Ovary (tissue), 9 donors: ENCODE measurements around the gene PSMD10. TPM values are rescaled to one million over a fixed set of nuclear protein-coding genes. Genes with fewer than 3 reads are reported as not detected.

Experiments used
- DNase-seq, 5 donors: peaks; one replicate each; pipeline ENCODE4 v3.0.0-alpha.2; 2019 to 2020
- H3K27ac ChIP-seq, 2 donors: fragments of 200-600 bp; one replicate each; pipeline versions ENCODE4 v1.5.1 to v1.8.0; 2019 to 2022
- H3K27me3 ChIP-seq: fragments of 200-600 bp; one replicate; pipeline ENCODE4 v1.8.0; 2022
- H3K36me3 ChIP-seq: fragments of 200-600 bp; sonication (generic); one replicate; pipeline ENCODE4 v1.5.1; 2019
- H3K4me1 ChIP-seq: one replicate; pipeline ENCODE4 v1.8.1; 2013; ENCODE audit warnings: mild to moderate bottlenecking, moderate library complexity; ENCODE audit not compliant: insufficient read depth
- H3K4me3 ChIP-seq: fragments of 200-600 bp; sonication (generic); one replicate; pipeline ENCODE4 v1.5.1; 2017
- H3K9me3 ChIP-seq, 2 donors: fragments of 200-600 bp in 1 of 2; sonication (generic) in 1 of 2; one replicate each; pipeline versions ENCODE4 v1.5.1 to v1.8.1; 2013 to 2019; ENCODE audit warnings: mild to moderate bottlenecking in 1 of 2, moderate library complexity in 1 of 2
- CTCF ChIP-seq, 3 donors: fragments of 450-650 bp in 2 of 3; fragments of 200-600 bp in 1 of 3; IDR thresholded peaks; one replicate each; pipeline versions ENCODE4 v1.5.1 to v1.8.0; 2016 to 2022; ENCODE audit warnings: antibody characterized with exemption in 3 of 3, mild to moderate bottlenecking in 1 of 3
- EP300 ChIP-seq: sonication (generic); formaldehyde crosslinking; IDR thresholded peaks from one replicate; pipeline ENCODE4 v1.6.1; 2017; ENCODE audit warnings: antibody characterized with exemption
- POLR2A ChIP-seq: fragments of 450-650 bp; IDR thresholded peaks from one replicate; pipeline ENCODE4 v1.6.1; 2017; ENCODE audit warnings: antibody characterized with exemption, mild to moderate bottlenecking, moderate library complexity
- WGBS, 3 donors: extraction: QIAGEN DNeasy Blood & Tissue Kit in 1 of 3; methylation state at CpG; one replicate each; pipeline versions ENCODE4 v1.1.5 to v1.1.7; 2013 to 2017; 5-methylcytosine and 5-hydroxymethylcytosine counted together
- intact Hi-C, 4 donors: fragments of 100-400 bp; cut with DNase I; formaldehyde crosslinking; loops; one replicate each; pipeline versions ENCODE4 v1.11.0 to v1.15.1; 2022 to 2023
- polyA plus RNA-seq, 2 donors: library from polyadenylated mRNA; stranded (reverse); fragments of 200-250 nt in 1 of 2; fragments of 350-450 nt in 1 of 2; fragmentation: Illumina TruSeq in 1 of 2; extraction: RNeasy Lipid Tissue Mini Kit (QIAGEN cat#74804) in 1 of 2; gene quantifications; one replicate each; pipeline ENCODE4 v1.2.3, GENCODE V29; 2013 to 2014
- total RNA-seq, 7 donors: library from RNA; depleted of rRNA in 2 of 7; stranded (reverse); fragments of >200 nt in 2 of 7; fragmentation: NEBNext Ultra II Directional in 3 of 7; extraction: Animal tissue kit (Norgen Biotek cat#: 25700) in 3 of 7; gene quantifications; one replicate each; pipeline versions ENCODE4 v1.1.0 to v1.2.4, GENCODE V29; 2016 to 2023
- donor health status: DM: no; HTN: no; CAD: no; lungs with moderate emphysema.
- donor health status: DM: no; HTN: no; CAD: no.
- donor health status: Bipolar disorder and iron deficiency.
- donor health status: DM: yes; HTN: yes; CAD: no.
- donor health status: DM: no; HTN: no; CAD: no.
- donor health status: DM: yes; HTN: yes; CAD: no.

Gene PSMD10
- total and polyA plus RNA-seq, 9 donors = 24.0 to 59.4 (median 41.6) TPM

DNA sequence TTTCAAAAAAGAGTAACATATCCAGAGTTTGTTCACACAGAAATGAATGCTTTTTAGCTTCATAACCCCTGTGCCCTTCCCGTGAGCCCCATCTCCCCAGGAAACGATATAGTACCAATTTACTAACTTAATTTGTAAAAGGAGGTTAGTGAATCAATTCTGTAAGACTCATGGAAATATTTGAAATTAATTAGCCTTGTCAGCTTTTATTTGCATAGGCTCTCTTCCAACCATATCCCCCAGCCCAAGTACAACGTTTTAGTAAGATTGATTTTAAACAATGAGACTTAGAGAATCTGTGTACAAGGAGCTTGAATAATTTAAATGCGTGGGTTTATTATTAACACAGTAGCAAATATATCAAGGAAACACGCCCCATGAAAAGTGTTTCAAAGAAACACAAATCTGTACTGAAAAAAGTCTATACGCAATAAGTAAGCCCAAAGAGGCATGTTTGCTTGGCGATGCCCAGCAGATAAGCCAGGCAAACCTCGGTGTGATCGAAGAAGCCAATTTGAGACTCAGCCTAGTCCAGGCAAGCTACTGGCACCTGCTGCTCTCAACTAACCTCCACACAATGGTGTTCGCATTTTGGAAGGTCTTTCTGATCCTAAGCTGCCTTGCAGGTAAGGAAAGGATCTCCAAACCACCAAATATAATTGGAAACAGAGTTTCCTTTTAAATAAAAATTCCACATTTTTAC, 46.6 kb downstream of the PSMD10 start, which contains the start of gene VSIG1:
Gene VSIG1, plus strand, starts transcription at position 512 of the 703 bp plus-strand sequence. Its CDS starts 66 bp downstream, at position 578.
- TF ChIP-seq CTCF (IDR thresholded peaks at IDR 0.05) = no peak
- TF ChIP-seq POLR2A = no peak
- no peak for TF ChIP-seq EP300
- Histone ChIP-seq H3K36me3 (no peaks in the 10 kb centered on the region), H3K4me3 (no peak within 1 kb of the TSS), H3K4me1 (no peaks in the 10 kb centered on the region), H3K27ac (no peak within 1 kb of the TSS), H3K27me3 (no peaks in the 10 kb centered on the region), H3K9me3 (no peaks in the 10 kb centered on the region)
- intact Hi-C loops = no loop called here
- WGBS, 3 donors = 62 to 70% (median 68%) methylated on average over 10 of the region's 10 CpGs
- no peak for DNase-seq

DNA sequence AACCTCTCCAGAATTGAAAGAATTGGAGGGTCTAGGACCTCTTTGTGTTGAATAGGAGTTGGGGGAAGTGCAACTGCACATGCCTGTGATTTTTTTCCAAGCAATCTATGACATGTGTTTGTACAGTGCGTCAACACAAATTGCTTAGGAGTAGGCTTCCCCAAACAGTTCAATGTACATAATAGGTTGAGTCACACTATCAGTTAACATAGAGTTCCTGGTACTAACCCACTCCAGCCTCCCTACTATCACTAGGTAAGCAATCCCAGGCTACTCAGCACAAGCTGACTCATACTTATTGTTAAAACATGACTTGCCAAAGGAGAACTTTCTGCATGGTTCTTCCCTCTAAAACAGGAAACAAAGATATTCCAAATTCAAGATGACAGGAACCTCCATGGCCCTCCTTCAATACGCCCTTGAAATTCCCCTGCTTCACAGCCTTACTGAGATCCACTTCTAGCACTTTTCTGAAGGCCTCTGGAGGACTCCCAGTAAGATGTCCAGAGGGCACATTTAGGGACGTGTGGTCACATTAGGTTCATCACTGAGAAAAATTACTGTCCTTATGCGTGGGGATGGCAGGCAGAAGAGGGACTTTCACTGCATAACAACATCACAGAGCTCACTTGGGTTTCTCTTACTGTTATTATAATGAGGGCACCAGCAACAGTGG, 54.9 kb downstream of the PSMD10 start:
- intact Hi-C loops = no loop called here
- no peak for TF ChIP-seq POLR2A
- TF ChIP-seq EP300 = no peak
- no peak for TF ChIP-seq CTCF (IDR thresholded peaks at IDR 0.05)
- WGBS, 3 donors = 58 to 71% (median 70%) methylated on average over 4 of the region's 4 CpGs
- Histone ChIP-seq H3K4me3 (no peak overlapping the region), H3K4me1 (no peaks in the 10 kb centered on the region), H3K27me3 (no peaks in the 10 kb centered on the region), H3K36me3 (no peaks in the 10 kb centered on the region), H3K27ac (no peak overlapping the region), H3K9me3 (no peaks in the 10 kb centered on the region)
- DNase-seq = no peak

GRCh38 chrX:108034725-108035124, 56.6 kb downstream of the PSMD10 start:
- no peak overlapping the region for H3K27ac ChIP-seq
- H3K36me3 ChIP-seq = no peaks in the 10 kb centered on the region
- intact Hi-C loops = no loop called here
- 63 to 73% (median 63%) methylated on average over 3 of the region's 3 CpGs for WGBS, 3 donors
- H3K4me1 ChIP-seq = no peaks in the 10 kb centered on the region
- no peak overlapping the region for H3K4me3 ChIP-seq
- H3K27me3 ChIP-seq = no peaks in the 10 kb centered on the region
- DNase-seq = no peak
- no peak for TF ChIP-seq POLR2A
- no peak for TF ChIP-seq CTCF (IDR thresholded peaks at IDR 0.05)
- no peaks in the 10 kb centered on the region for H3K9me3 ChIP-seq

Other genes starting within 250 kb of the PSMD10 start
- gene TEX13B, start 109.2 kb downstream of the PSMD10 start, total RNA-seq = not detected
- gene TEX13B, start 109.2 kb downstream of the PSMD10 start, polyA plus RNA-seq = not detected
- gene VSIG1, start 46.5 kb downstream of the PSMD10 start, total RNA-seq = under 1 TPM in 1 of 7 donors, not detected in 6; 0.11 TPM
- gene VSIG1, start 46.5 kb downstream of the PSMD10 start, polyA plus RNA-seq = under 1 TPM; 0.04 to 0.45 TPM
- 1 to 10 TPM; 3.7 to 8.3 (median 5.2) TPM for gene ATG4A, start 236 bp upstream of the PSMD10 start, total RNA-seq
- 10 to 100 TPM in 1 of 2 donors, 1 to 10 TPM in 1; 3.9 to 13.5 TPM for gene ATG4A, start 236 bp upstream of the PSMD10 start, polyA plus RNA-seq